ENCODE results near the gene TCF7L1.

Gene TCF7L1

DNA sequence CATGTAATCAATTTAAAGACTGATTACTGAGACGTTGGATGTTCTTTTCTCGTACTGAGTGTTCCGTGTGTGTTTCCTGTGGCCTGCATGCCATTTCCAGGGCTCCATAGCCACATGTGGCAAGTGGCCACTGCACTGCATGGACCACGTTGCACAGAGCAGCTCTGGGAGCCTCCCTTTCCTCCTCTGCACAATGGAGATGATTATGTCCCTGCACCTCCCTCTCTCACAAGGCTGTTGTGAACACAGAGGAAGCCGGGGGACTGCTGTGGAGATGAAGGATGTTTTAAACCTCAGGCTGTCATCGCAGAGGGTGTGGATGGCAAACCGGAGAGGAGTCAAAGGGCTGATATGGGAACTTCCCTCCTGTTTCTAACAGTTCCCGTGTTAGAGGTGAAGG is 106.9 kb downstream of the TCF7L1 start:
- DNase-seq (ENCODE audit: low read depth, low spot score): no peak
- POLR2A ChIA-PET: no interaction called here
- CTCF ChIA-PET: no interaction called here
- TF ChIP-seq, protein P1, sequence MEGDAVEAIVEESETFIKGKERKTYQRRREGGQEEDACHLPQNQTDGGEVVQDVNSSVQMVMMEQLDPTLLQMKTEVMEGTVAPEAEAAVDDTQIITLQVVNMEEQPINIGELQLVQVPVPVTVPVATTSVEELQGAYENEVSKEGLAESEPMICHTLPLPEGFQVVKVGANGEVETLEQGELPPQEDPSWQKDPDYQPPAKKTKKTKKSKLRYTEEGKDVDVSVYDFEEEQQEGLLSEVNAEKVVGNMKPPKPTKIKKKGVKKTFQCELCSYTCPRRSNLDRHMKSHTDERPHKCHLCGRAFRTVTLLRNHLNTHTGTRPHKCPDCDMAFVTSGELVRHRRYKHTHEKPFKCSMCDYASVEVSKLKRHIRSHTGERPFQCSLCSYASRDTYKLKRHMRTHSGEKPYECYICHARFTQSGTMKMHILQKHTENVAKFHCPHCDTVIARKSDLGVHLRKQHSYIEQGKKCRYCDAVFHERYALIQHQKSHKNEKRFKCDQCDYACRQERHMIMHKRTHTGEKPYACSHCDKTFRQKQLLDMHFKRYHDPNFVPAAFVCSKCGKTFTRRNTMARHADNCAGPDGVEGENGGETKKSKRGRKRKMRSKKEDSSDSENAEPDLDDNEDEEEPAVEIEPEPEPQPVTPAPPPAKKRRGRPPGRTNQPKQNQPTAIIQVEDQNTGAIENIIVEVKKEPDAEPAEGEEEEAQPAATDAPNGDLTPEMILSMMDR (IDR thresholded peaks at IDR 0.05; ENCODE audit: insufficient read depth, low read length, missing control alignments): no peak
- H3K4me3 ChIP-seq (ENCODE audit: low read depth, low read length): no peak overlapping the region

DNA sequence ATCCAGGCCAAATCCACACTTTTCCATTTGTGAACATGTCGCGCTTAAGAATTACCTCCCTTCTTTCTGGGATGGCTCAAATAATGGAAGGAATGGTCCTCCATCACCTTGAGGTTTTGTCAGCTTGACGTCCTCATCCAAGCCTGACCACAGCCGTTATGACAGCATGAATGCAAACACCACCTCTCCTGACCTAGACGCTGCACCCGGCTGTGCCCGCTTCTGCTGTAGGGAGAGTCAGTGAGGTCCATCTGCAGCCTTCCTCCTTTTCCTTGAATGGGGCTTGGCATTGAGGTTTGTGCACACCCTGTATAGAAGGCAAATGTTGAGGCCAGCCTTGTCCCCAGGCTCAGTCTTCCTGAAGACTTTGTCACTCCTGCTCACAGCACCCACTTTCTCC is 109.1 kb downstream of the TCF7L1 start:
- POLR2A ChIA-PET: no interaction called here
- H3K4me3 ChIP-seq (ENCODE audit: low read depth, low read length): no peak overlapping the region
- TF ChIP-seq, protein P1 (IDR thresholded peaks at IDR 0.05; ENCODE audit: insufficient read depth, low read length, missing control alignments): no peak
- DNase-seq (ENCODE audit: low read depth, low spot score): no peak
- CTCF ChIA-PET: no interaction called here

DNA sequence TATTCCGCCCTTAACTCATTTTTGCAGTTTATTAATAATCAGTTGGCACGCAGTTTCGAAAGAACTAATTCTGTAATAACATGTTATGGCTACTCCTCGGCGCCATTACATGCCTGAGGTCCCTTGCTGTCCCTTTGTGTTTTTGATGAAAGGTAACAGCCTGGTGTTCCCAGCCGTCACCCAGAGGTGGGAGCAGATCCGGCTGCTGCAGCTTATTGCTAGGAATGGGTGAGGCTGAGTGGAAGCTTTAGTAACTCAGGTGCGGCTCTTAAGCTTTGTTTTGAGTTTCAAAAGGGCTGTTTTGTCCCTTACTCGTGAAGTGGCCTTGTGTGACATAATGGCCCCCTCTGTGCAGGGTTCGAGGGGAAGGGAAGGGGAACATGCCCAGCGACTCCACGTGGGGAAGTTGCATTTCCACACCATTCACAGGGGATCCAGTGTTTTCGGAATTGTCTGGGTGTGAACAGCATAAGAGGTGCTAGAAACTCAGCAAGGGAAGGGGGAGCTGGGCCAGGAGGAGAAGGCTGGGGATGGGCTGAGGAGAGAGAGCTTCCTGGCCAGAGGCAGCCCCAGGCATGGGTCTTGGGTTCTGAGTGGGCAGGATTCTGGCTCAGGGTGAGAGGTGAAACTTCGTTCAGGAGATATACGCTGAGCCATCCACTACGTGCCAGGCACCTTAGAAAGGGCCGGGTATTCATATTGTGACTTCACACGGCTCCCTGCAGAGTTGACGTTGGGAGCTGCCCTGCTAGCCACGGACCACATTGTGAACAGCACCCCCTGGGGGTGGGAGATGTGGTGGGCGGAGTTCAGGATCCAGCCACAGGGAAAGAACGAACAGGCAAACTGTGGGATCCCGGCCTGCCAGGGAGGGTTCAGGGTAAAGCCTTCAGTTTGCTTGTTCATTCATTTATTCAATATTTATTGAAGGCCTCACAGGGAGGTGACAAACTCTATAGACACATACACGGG is 110.2 kb downstream of the TCF7L1 start:
- no peak overlapping the region for H3K4me3 ChIP-seq (ENCODE audit: low read depth, low read length)
- ChIA-PET POLR2A (no interaction called here), CTCF (interaction anchor here (1.2 to 2.1 kb wide), 2 partner anchors 14 to 78 kb away, joined by 3 to 7 read pairs; no protein-coding TSS in a partner anchor)
- DNase-seq (ENCODE audit: low read depth, low spot score): no peak
- TF ChIP-seq, protein P1 (IDR thresholded peaks at IDR 0.05; ENCODE audit: insufficient read depth, low read length, missing control alignments): peak; percentile 37

DNA sequence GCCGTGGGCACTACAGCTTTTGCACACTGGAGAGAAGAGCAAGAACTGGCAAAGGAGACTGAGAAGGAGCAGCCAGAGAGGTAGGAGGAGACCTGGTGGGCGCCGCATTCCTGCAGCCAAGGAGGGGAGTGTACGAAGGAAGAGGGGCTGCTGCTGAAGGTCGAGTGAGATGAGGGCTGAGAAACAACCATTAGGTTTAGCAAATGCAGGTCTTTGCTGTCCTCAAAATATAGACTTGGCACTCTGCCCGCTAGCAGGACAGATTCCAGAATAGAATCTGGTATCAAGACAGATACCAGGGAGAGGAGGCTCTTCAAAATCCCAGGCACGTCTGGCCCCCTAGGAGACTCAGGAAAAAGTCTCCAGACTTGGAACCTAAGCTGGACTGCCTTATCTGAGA is 111.6 kb downstream of the TCF7L1 start:
- POLR2A ChIA-PET: no interaction called here
- CTCF ChIA-PET: interaction anchor here (1.3 to 3.8 kb wide), 5 partner anchors 11 to 115 kb away, joined by 3 to 11 read pairs (median 7); no protein-coding TSS in a partner anchor
- no peak overlapping the region for H3K4me3 ChIP-seq (ENCODE audit: low read depth, low read length)
- TF ChIP-seq, protein P1 (IDR thresholded peaks at IDR 0.05; ENCODE audit: insufficient read depth, low read length, missing control alignments): no peak
- DNase-seq (ENCODE audit: low read depth, low spot score): no peak

DNA sequence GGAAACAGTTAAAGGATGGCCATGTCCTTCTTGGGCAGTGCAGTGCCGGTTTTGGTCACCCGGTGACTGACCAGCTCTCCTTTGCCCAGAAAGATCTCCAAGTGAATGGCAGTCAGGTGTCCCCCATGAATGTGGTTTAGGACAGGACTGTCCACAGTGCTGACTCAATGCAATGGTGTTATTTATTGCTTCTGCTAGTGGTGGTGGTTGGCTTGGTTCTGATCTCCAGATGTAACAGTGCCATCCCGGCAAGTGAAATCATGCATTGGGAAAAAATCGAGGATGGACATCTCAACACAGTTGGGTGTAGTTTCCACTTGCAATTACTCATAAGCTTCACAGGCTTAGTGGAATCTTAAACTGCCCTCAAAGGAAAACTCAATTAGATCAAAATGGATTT is 112.7 kb downstream of the TCF7L1 start:
- CTCF ChIA-PET: interaction anchor here (0.6 to 3.8 kb wide), 11 partner anchors 9 to 179 kb away, joined by 3 to 11 read pairs (median 4); no protein-coding TSS in a partner anchor
- no peak overlapping the region for H3K4me3 ChIP-seq (ENCODE audit: low read depth, low read length)
- TF ChIP-seq, protein P1 (IDR thresholded peaks at IDR 0.05; ENCODE audit: insufficient read depth, low read length, missing control alignments): no peak
- DNase-seq (ENCODE audit: low read depth, low spot score): no peak
- POLR2A ChIA-PET: interaction anchor here (0.9 to 2.0 kb wide), 2 partner anchors 9 to 11 kb away, joined by 3 to 7 read pairs; no protein-coding TSS in a partner anchor

DNA sequence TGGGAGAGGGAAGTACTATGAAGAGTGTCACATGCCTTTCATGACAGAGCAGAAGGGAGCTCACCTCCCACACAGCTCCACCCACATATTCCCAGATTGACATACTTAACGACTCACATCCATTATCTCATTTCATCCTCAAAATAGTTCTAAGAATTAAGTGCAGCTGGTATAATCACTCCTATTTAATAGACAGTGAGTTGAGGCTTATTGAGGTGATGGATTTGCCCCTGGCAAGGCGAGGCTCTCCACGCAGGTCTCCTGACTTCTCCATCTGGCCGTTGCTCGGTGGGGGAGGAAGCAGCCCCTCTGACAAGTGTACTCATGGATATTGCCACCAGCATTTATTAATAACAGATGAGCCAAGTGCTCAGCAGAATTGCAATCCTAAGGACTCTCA is 113.2 kb downstream of the TCF7L1 start:
- no peak for DNase-seq (ENCODE audit: low read depth, low spot score)
- no peak overlapping the region for H3K4me3 ChIP-seq (ENCODE audit: low read depth, low read length)
- TF ChIP-seq, protein P1 (IDR thresholded peaks at IDR 0.05; ENCODE audit: insufficient read depth, low read length, missing control alignments): no peak
- CTCF ChIA-PET: interaction anchor here (1.0 to 3.8 kb wide), 9 partner anchors 8 to 179 kb away, joined by 3 to 11 read pairs (median 4); no protein-coding TSS in a partner anchor
- POLR2A ChIA-PET: interaction anchor here (0.9 to 2.0 kb wide), 2 partner anchors 10 to 11 kb away, joined by 3 to 7 read pairs; no protein-coding TSS in a partner anchor

Measured in AG04449 (cell line).